ENCODE data around the gene SCAPER.

The SCAPER gene

DNA sequence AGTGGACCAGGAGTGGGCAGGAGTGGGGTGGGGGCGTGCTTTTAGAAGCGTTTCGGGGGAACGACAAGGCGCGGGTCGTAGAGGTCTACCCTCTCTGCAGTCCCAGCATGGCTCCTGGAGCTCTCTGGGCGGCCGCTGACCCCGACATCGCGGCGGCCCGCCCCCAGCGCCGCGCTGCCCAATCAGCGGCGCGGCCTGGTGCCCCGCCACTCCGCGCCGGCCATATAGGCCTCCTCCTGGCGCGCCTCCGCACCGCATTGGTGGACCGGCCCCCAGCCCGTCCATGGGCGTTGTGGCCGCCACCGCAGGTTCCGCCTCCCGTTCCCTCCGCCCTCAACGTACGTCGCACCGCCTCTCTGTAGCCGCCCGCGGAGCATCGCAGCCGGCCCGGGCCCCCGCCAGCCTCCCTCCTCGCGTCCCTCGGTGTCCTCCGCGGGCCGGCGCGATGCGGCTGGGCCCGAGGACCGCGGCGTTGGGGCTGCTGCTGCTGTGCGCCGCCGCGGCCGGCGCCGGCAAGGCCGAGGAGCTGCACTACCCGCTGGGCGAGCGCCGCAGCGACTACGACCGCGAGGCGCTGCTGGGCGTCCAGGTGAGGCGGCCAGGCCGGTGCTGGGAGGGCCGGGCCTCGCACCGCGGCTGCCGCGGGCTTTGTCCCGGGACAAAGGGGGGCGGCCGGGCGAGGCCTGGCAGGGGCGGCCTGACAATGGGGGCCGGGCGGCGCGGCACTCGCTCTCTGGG, 26.4 kb upstream of the SCAPER start, which contains the start of gene RCN2 (continued):
- 0 out of 2 replicates have a peak, but pooled peaks have one; percentile 3 for TF ChIP-seq ZBTB17 (tag by site-specific recombination; IDR thresholded peaks at IDR 0.05)
- no peak for TF ChIP-seq ZNF157 (tag by site-specific recombination; IDR thresholded peaks at IDR 0.05)
- TF ChIP-seq ZNF132 (tag by site-specific recombination; IDR thresholded peaks at IDR 0.05; ENCODE audit: borderline replicate concordance) = no peak
- TF ChIP-seq ZNF792 (tag by site-specific recombination; IDR thresholded peaks at IDR 0.05) = no peak
- TF ChIP-seq, protein P1, sequence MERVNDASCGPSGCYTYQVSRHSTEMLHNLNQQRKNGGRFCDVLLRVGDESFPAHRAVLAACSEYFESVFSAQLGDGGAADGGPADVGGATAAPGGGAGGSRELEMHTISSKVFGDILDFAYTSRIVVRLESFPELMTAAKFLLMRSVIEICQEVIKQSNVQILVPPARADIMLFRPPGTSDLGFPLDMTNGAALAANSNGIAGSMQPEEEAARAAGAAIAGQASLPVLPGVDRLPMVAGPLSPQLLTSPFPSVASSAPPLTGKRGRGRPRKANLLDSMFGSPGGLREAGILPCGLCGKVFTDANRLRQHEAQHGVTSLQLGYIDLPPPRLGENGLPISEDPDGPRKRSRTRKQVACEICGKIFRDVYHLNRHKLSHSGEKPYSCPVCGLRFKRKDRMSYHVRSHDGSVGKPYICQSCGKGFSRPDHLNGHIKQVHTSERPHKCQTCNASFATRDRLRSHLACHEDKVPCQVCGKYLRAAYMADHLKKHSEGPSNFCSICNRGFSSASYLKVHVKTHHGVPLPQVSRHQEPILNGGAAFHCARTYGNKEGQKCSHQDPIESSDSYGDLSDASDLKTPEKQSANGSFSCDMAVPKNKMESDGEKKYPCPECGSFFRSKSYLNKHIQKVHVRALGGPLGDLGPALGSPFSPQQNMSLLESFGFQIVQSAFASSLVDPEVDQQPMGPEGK (tag by site-specific recombination; IDR thresholded peaks at IDR 0.05) = peak; percentile 66
- TF ChIP-seq, protein P2, sequence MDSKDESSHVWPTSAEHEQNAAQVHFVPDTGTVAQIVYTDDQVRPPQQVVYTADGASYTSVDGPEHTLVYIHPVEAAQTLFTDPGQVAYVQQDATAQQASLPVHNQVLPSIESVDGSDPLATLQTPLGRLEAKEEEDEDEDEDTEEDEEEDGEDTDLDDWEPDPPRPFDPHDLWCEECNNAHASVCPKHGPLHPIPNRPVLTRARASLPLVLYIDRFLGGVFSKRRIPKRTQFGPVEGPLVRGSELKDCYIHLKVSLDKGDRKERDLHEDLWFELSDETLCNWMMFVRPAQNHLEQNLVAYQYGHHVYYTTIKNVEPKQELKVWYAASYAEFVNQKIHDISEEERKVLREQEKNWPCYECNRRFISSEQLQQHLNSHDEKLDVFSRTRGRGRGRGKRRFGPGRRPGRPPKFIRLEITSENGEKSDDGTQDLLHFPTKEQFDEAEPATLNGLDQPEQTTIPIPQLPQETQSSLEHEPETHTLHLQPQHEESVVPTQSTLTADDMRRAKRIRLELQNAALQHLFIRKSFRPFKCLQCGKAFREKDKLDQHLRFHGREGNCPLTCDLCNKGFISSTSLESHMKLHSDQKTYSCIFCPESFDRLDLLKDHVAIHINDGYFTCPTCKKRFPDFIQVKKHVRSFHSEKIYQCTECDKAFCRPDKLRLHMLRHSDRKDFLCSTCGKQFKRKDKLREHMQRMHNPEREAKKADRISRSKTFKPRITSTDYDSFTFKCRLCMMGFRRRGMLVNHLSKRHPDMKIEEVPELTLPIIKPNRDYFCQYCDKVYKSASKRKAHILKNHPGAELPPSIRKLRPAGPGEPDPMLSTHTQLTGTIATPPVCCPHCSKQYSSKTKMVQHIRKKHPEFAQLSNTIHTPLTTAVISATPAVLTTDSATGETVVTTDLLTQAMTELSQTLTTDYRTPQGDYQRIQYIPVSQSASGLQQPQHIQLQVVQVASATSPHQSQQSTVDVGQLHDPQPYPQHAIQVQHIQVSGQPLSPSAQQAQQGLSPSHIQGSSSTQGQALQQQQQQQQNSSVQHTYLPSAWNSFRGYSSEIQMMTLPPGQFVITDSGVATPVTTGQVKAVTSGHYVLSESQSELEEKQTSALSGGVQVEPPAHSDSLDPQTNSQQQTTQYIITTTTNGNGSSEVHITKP (tag by site-specific recombination; IDR thresholded peaks at IDR 0.05) = peak; percentile 59
- peak; percentile 59; the same call in 1 of the 2 replicates for TF ChIP-seq MEIS1 (CRISPR knock-in tag; IDR thresholded peaks at IDR 0.05; ENCODE audit: borderline replicate concordance)
- TF ChIP-seq ZNF549 (tag by site-specific recombination; IDR thresholded peaks at IDR 0.05) = no peak
- TF ChIP-seq, protein P3, sequence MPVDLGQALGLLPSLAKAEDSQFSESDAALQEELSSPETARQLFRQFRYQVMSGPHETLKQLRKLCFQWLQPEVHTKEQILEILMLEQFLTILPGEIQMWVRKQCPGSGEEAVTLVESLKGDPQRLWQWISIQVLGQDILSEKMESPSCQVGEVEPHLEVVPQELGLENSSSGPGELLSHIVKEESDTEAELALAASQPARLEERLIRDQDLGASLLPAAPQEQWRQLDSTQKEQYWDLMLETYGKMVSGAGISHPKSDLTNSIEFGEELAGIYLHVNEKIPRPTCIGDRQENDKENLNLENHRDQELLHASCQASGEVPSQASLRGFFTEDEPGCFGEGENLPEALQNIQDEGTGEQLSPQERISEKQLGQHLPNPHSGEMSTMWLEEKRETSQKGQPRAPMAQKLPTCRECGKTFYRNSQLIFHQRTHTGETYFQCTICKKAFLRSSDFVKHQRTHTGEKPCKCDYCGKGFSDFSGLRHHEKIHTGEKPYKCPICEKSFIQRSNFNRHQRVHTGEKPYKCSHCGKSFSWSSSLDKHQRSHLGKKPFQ (tag by site-specific recombination; IDR thresholded peaks at IDR 0.05) = no peak
- TF ChIP-seq SALL2 (tag by site-specific recombination; IDR thresholded peaks at IDR 0.05; ENCODE audit: borderline replicate concordance) = no peak
- TF ChIP-seq ZBTB7A (tag by site-specific recombination; IDR thresholded peaks at IDR 0.05; ENCODE audit: low read depth) = 0 out of 2 replicates have a peak, but pooled peaks have one; percentile 28
- no peak for TF ChIP-seq ZFP37 (tag by site-specific recombination; IDR thresholded peaks at IDR 0.05)
- TF ChIP-seq, protein P4, sequence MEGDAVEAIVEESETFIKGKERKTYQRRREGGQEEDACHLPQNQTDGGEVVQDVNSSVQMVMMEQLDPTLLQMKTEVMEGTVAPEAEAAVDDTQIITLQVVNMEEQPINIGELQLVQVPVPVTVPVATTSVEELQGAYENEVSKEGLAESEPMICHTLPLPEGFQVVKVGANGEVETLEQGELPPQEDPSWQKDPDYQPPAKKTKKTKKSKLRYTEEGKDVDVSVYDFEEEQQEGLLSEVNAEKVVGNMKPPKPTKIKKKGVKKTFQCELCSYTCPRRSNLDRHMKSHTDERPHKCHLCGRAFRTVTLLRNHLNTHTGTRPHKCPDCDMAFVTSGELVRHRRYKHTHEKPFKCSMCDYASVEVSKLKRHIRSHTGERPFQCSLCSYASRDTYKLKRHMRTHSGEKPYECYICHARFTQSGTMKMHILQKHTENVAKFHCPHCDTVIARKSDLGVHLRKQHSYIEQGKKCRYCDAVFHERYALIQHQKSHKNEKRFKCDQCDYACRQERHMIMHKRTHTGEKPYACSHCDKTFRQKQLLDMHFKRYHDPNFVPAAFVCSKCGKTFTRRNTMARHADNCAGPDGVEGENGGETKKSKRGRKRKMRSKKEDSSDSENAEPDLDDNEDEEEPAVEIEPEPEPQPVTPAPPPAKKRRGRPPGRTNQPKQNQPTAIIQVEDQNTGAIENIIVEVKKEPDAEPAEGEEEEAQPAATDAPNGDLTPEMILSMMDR (tag by site-specific recombination; IDR thresholded peaks at IDR 0.05) = no peak
- no peak for TF ChIP-seq ZNF112 (tag by site-specific recombination; IDR thresholded peaks at IDR 0.05)
- peak; percentile 64; the same call in 1 of the 2 replicates for TF ChIP-seq KLF8 (tag by site-specific recombination; IDR thresholded peaks at IDR 0.05)
- TF ChIP-seq ZNF341 (tag by site-specific recombination; IDR thresholded peaks at IDR 0.05; ENCODE audit: low read depth) = 0 out of 2 replicates have a peak, but pooled peaks have one; percentile 26
- TF ChIP-seq ZNF169 (tag by site-specific recombination; IDR thresholded peaks at IDR 0.05) = no peak
- TF ChIP-seq ZNF121 (tag by site-specific recombination; IDR thresholded peaks at IDR 0.05) = no peak
- no peak for TF ChIP-seq ZNF501 (tag by site-specific recombination; IDR thresholded peaks at IDR 0.05)
- no peak for TF ChIP-seq ZNF423 (tag by site-specific recombination; IDR thresholded peaks at IDR 0.05)
- TF ChIP-seq ZNF514 (tag by site-specific recombination; IDR thresholded peaks at IDR 0.05) = no peak
- TF ChIP-seq, protein P5, sequence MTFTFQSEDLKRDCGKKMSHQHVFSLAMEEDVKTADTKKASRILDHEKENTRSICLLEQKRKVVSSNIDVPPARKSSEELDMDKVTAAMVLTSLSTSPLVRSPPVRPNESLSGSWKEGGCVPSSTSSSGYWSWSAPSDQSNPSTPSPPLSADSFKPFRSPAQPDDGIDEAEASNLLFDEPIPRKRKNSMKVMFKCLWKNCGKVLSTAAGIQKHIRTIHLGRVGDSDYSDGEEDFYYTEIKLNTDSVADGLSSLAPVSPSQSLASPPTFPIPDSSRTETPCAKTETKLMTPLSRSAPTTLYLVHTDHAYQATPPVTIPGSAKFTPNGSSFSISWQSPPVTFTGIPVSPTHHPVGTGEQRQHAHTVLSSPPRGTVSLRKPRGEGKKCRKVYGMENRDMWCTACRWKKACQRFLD (tag by site-specific recombination; IDR thresholded peaks at IDR 0.05) = no peak
- peak; percentile 52 for TF ChIP-seq ZIC2 (tag by site-specific recombination; IDR thresholded peaks at IDR 0.05)
- 0 out of 2 replicates have a peak, but pooled peaks have one; percentile 16 for TF ChIP-seq YY1 (tag by site-specific recombination; IDR thresholded peaks at IDR 0.05)
- no peak for TF ChIP-seq ZNF416 (tag by site-specific recombination; IDR thresholded peaks at IDR 0.05)
- peak; percentile 94 for TF ChIP-seq SP2 (tag by site-specific recombination; IDR thresholded peaks at IDR 0.05)
- TF ChIP-seq ZNF660 (tag by site-specific recombination; IDR thresholded peaks at IDR 0.05) = 0 out of 2 replicates have a peak, but pooled peaks have one; percentile 50
- TF ChIP-seq ZSCAN16 (tag by site-specific recombination; IDR thresholded peaks at IDR 0.05) = no peak
- TF ChIP-seq ZNF510 (tag by site-specific recombination; IDR thresholded peaks at IDR 0.05; ENCODE audit: insufficient replicate concordance) = no peak
- no peak for TF ChIP-seq ZNF324 (tag by site-specific recombination; IDR thresholded peaks at IDR 0.05)
- no peak for TF ChIP-seq ZNF292 (tag by site-specific recombination; IDR thresholded peaks at IDR 0.05; ENCODE audit: borderline replicate concordance, low read depth)

Data from HEK293 (cell line).